T-helper 17 cell (primary cell): ENCODE results near the gene GRID1. TPM values are rescaled to one million over a fixed set of nuclear protein-coding genes. Genes with fewer than 3 reads are reported as not detected.

Source experiments
- ATAC-seq: fragments of 150-1000 bp; cut with Tn5 transposase; 2 replicates; pipeline ENCODE4 v1.10.0; 2021; ENCODE audit warnings: mild to moderate bottlenecking, moderate library complexity
- DNase-seq, 3 donors: peaks; one replicate each; pipeline versions ENCODE4 v3.0.0 to v3.0.0-alpha.2; 2020 to 2021
- H3K9me3 ChIP-seq: one replicate; pipeline ENCODE4 v1.7.0; 2013; ENCODE audit warnings: low read length, mild to moderate bottlenecking; ENCODE audit not compliant: control insufficient read depth, poor library complexity, severe bottlenecking
- H3K27ac Mint-ChIP-seq: one replicate; pipeline ENCODE4 v1.8.0; 2022; ENCODE audit warnings: mild to moderate bottlenecking, moderate library complexity, mixed read lengths
- H3K27me3 Mint-ChIP-seq: one replicate; pipeline ENCODE4 v1.8.0; 2022; ENCODE audit warnings: mixed read lengths
- H3K36me3 Mint-ChIP-seq: one replicate; pipeline ENCODE4 v1.8.0; 2022; ENCODE audit warnings: low read depth, mixed read lengths
- H3K4me1 Mint-ChIP-seq: one replicate; pipeline ENCODE4 v1.8.0; 2022; ENCODE audit warnings: mild to moderate bottlenecking, mixed read lengths
- H3K4me3 Mint-ChIP-seq: one replicate; pipeline ENCODE4 v1.8.0; 2022; ENCODE audit warnings: mild to moderate bottlenecking, moderate library complexity, mixed read lengths
- total RNA-seq, 4 donors: library from RNA in 2 of 4; stranded (reverse) in 2 of 4; gene quantifications; one replicate each; pipeline ENCODE4 v1.2.3 and lab custom pipeline; 2022 to 2026

The GRID1 gene
- total RNA-seq, 2 donors from 2014 or later = not detected

- H3K4me3 Mint-ChIP-seq = no peak overlapping the region
- ATAC-seq (no peak), DNase-seq (no peak)
- no peak overlapping the region for H3K27ac Mint-ChIP-seq
- H3K27me3 Mint-ChIP-seq = peaks cover 44% of the 10 kb centered on the region
- no peaks in the 10 kb centered on the region for H3K36me3 Mint-ChIP-seq
- no peaks in the 10 kb centered on the region for H3K9me3 ChIP-seq
- no peaks in the 10 kb centered on the region for H3K4me1 Mint-ChIP-seq
Measured at GRCh38 chr10:86329896-86330680, 36.5 kb downstream of the GRID1 start.

- H3K9me3 ChIP-seq = no peaks in the 10 kb centered on the region
- no peaks in the 10 kb centered on the region for H3K36me3 Mint-ChIP-seq
- H3K4me1 Mint-ChIP-seq = no peaks in the 10 kb centered on the region
- DNase-seq (no peak), ATAC-seq (no peak)
- H3K27ac Mint-ChIP-seq = no peak overlapping the region
- H3K4me3 Mint-ChIP-seq = no peak overlapping the region
- H3K27me3 Mint-ChIP-seq = peaks cover 38% of the 10 kb centered on the region
Measured at GRCh38 chr10:86329093-86329710, 37.4 kb downstream of the GRID1 start.

- Mint-ChIP-seq H3K27me3 (peaks cover 39% of the 10 kb centered on the region), H3K4me3 (no peak overlapping the region), H3K36me3 (no peaks in the 10 kb centered on the region), H3K27ac (no peak overlapping the region), H3K4me1 (no peaks in the 10 kb centered on the region)
- DNase-seq (no peak), ATAC-seq (no peak)
- no peaks in the 10 kb centered on the region for H3K9me3 ChIP-seq
Measured at GRCh38 chr10:86327954-86328725, 38.5 kb downstream of the GRID1 start.

GRCh38 chr10:86325158-86325557 is 41.4 kb downstream of the GRID1 start:
- no peaks in the 10 kb centered on the region for H3K9me3 ChIP-seq
- Mint-ChIP-seq H3K36me3 (peaks cover 5% of the 10 kb centered on the region), H3K27me3 (peaks cover 45% of the 10 kb centered on the region), H3K4me1 (no peaks in the 10 kb centered on the region), H3K4me3 (no peak overlapping the region), H3K27ac (no peak overlapping the region)
- ATAC-seq (no peak), DNase-seq (no peak)

- ATAC-seq (no peak), DNase-seq (no peak)
- Mint-ChIP-seq H3K27ac (no peak overlapping the region), H3K4me3 (no peak overlapping the region), H3K27me3 (peaks cover 62% of the 10 kb centered on the region), H3K36me3 (peaks cover 9% of the 10 kb centered on the region), H3K4me1 (no peaks in the 10 kb centered on the region)
- H3K9me3 ChIP-seq = no peaks in the 10 kb centered on the region
Measured at GRCh38 chr10:86321568-86321967, 45.0 kb downstream of the GRID1 start.

GRCh38 chr10:86319676-86320075 is 46.9 kb downstream of the GRID1 start:
- H3K4me3 Mint-ChIP-seq = no peak overlapping the region
- peaks cover 11% of the 10 kb centered on the region for H3K36me3 Mint-ChIP-seq
- peaks cover 67% of the 10 kb centered on the region for H3K27me3 Mint-ChIP-seq
- no peak for ATAC-seq
- no peak for DNase-seq
- H3K4me1 Mint-ChIP-seq = no peaks in the 10 kb centered on the region
- H3K27ac Mint-ChIP-seq = no peak overlapping the region
- H3K9me3 ChIP-seq = no peaks in the 10 kb centered on the region

GRCh38 chr10:86317949-86318725 is 48.5 kb downstream of the GRID1 start:
- peaks cover 11% of the 10 kb centered on the region for H3K36me3 Mint-ChIP-seq
- no peaks in the 10 kb centered on the region for H3K4me1 Mint-ChIP-seq
- peaks cover 64% of the 10 kb centered on the region for H3K27me3 Mint-ChIP-seq
- no peak overlapping the region for H3K4me3 Mint-ChIP-seq
- DNase-seq (no peak), ATAC-seq (no peak)
- no peak overlapping the region for H3K27ac Mint-ChIP-seq
- no peaks in the 10 kb centered on the region for H3K9me3 ChIP-seq

- DNase-seq (no peak), ATAC-seq (no peak)
- Mint-ChIP-seq H3K4me3 (no peak overlapping the region), H3K4me1 (no peaks in the 10 kb centered on the region), H3K27me3 (peaks cover 67% of the 10 kb centered on the region), H3K36me3 (peaks cover 11% of the 10 kb centered on the region), H3K27ac (no peak overlapping the region)
- no peaks in the 10 kb centered on the region for H3K9me3 ChIP-seq
Measured at GRCh38 chr10:86316990-86317389, 49.6 kb downstream of the GRID1 start.

GRCh38 chr10:86316274-86316835 is 50.2 kb downstream of the GRID1 start:
- no peak overlapping the region for H3K4me3 Mint-ChIP-seq
- ATAC-seq = no peak
- H3K4me1 Mint-ChIP-seq = no peaks in the 10 kb centered on the region
- no peak for DNase-seq
- no peak overlapping the region for H3K27ac Mint-ChIP-seq
- peaks cover 61% of the 10 kb centered on the region for H3K27me3 Mint-ChIP-seq
- peaks cover 8% of the 10 kb centered on the region for H3K36me3 Mint-ChIP-seq
- no peaks in the 10 kb centered on the region for H3K9me3 ChIP-seq

GRCh38 chr10:86315549-86315942 is 51.0 kb downstream of the GRID1 start:
- H3K9me3 ChIP-seq = no peaks in the 10 kb centered on the region
- no peak for ATAC-seq
- Mint-ChIP-seq H3K4me1 (no peaks in the 10 kb centered on the region), H3K36me3 (peaks cover 8% of the 10 kb centered on the region), H3K27ac (no peak overlapping the region), H3K4me3 (no peak overlapping the region), H3K27me3 (peaks cover 55% of the 10 kb centered on the region)
- no peak for DNase-seq

GRCh38 chr10:86314616-86315548 is 51.7 kb downstream of the GRID1 start:
- DNase-seq (no peak), ATAC-seq (no peak)
- Mint-ChIP-seq H3K4me1 (no peaks in the 10 kb centered on the region), H3K36me3 (peaks cover 5% of the 10 kb centered on the region), H3K27ac (no peak overlapping the region), H3K4me3 (no peak overlapping the region), H3K27me3 (peaks cover 53% of the 10 kb centered on the region)
- no peaks in the 10 kb centered on the region for H3K9me3 ChIP-seq

- no peak overlapping the region for H3K4me3 Mint-ChIP-seq
- ATAC-seq = no peak
- peaks cover 3% of the 10 kb centered on the region for H3K36me3 Mint-ChIP-seq
- H3K9me3 ChIP-seq = no peaks in the 10 kb centered on the region
- no peaks in the 10 kb centered on the region for H3K4me1 Mint-ChIP-seq
- peaks cover 50% of the 10 kb centered on the region for H3K27me3 Mint-ChIP-seq
- H3K27ac Mint-ChIP-seq = no peak overlapping the region
- DNase-seq = no peak
Measured at GRCh38 chr10:86313621-86314041, 53.0 kb downstream of the GRID1 start.
